HepG2 (cell line): ENCODE measurements around the gene EGR1. TPM values are rescaled to one million over a fixed set of nuclear protein-coding genes. Genes with fewer than 3 reads are reported as not detected.

Experiments
- ATAC-seq: fragments of 200-7000 bp; cut with Tn5 transposase; 3 replicates; pipeline ENCODE4 v1.9.1; 2020; ENCODE audit warnings: mild to moderate bottlenecking, moderate library complexity
- BruUV-seq: library from RNA; stranded (reverse); fragments of 400-500 nt; replicated peaks from 2 replicates; lab custom pipeline; 2021; lab: Mats Ljungman, UMichigan
- CTCF ChIA-PET: fragments of 300-600 bp; formaldehyde crosslinking; extraction: SDS; loops from one replicate; lab custom pipeline; 2021; ENCODE audit warnings: low total read pairs, inconsistent platforms, low intra/inter-chr PET ratio; lab: Yijun Ruan, JAX
- POLR2A ChIA-PET: fragments of 350-600 bp; sonication (Branson Sonifier 250); formaldehyde crosslinking; loops from one replicate; lab custom pipeline; 2020; ENCODE audit warnings: antibody characterized with exemption, inconsistent platforms; lab: Yijun Ruan, JAX
- DNase-seq: peaks from one replicate; pipeline ENCODE4 v3.0.0-alpha.2; 2015; ENCODE audit warnings: low spot score
- FAIRE-seq: peaks from 3 replicates; lab custom pipeline; 2011; peaks lifted over from hg19 to GRCh38; lab: Jason Lieb, UNC
- H2AFZ ChIP-seq: one replicate; pipeline ENCODE4 v1.6.1; 2011; ENCODE audit warnings: low read length, inconsistent platforms
- H3K27ac ChIP-seq: fragments of 300-600 bp; 3 replicates; pipeline ENCODE4 v1.8.0; 2011; ENCODE audit warnings: mixed run types, mild to moderate bottlenecking, mixed read lengths, low read length, inconsistent platforms; ENCODE audit not compliant: insufficient read depth; ENCODE audit errors: extremely low read length
- H3K27me3 ChIP-seq, 2 experiments: fragments of 200-600 bp in 1 of 2; 2 replicates in 1 of 2; 3 replicates in 1 of 2; pipeline versions ENCODE4 v1.6.0 to v1.8.0; 2011; ENCODE audit warnings: low read length in 2 of 2, mild to moderate bottlenecking in 2 of 2, moderate library complexity in 2 of 2, inconsistent platforms in 1 of 2; ENCODE audit not compliant: insufficient read depth in 2 of 2, control insufficient read depth in 1 of 2
- H3K36me3 ChIP-seq, 2 experiments: fragments of 200-600 bp in 1 of 2; replicated peaks in 1 of 2; 2 replicates in 1 of 2; 3 replicates in 1 of 2; pipeline versions ENCODE4 v1.5.1 to v1.8.0; 2011; ENCODE audit warnings: low read length in 2 of 2, inconsistent platforms in 1 of 2; ENCODE audit not compliant: insufficient read depth in 2 of 2, control insufficient read depth in 1 of 2
- H3K4me1 ChIP-seq: 2 replicates; pipeline ENCODE4 v1.5.1; 2012; ENCODE audit warnings: low read length, inconsistent platforms; ENCODE audit not compliant: insufficient read depth
- H3K4me2 ChIP-seq: 2 replicates; pipeline ENCODE4 v1.6.0; 2011; ENCODE audit warnings: low read depth, low read length, inconsistent platforms
- H3K4me3 ChIP-seq, 3 experiments: fragments of 200-600 bp in 1 of 3; sonication (generic), shearing (Covaris generic) in 1 of 3; replicated peaks in 1 of 3; 2 replicates each; pipeline ENCODE4 v1.5.1; 2011 to 2016; ENCODE audit warnings: low read length in 3 of 3, inconsistent platforms in 2 of 3, low read depth in 2 of 3, mild to moderate bottlenecking in 2 of 3, control low read depth in 1 of 3, mixed read lengths in 1 of 3; ENCODE audit not compliant: insufficient read depth in 1 of 3
- H3K79me2 ChIP-seq: one replicate; pipeline ENCODE4 v1.6.1; 2011; ENCODE audit warnings: low read length, inconsistent platforms; ENCODE audit not compliant: insufficient read depth
- H3K9ac ChIP-seq: 2 replicates; pipeline ENCODE4 v1.6.0; 2011; ENCODE audit warnings: mild to moderate bottlenecking, low read depth, low read length, inconsistent platforms; ENCODE audit not compliant: insufficient read depth
- H3K9me3 ChIP-seq: 2 replicates; pipeline ENCODE4 v1.5.1; 2012; ENCODE audit warnings: mild to moderate bottlenecking, low read length
- H4K20me1 ChIP-seq: 2 replicates; pipeline ENCODE4 v1.6.0; 2011; ENCODE audit warnings: inconsistent platforms, mild to moderate bottlenecking, low read length, moderate library complexity; ENCODE audit not compliant: insufficient read depth
- CEBPB ChIP-seq: IDR thresholded peaks from 2 replicates; pipeline ENCODE4 v1.6.1; 2011; ENCODE audit warnings: low read depth, low read length, improper control_type of control experiment, borderline replicate concordance
- MED8 ChIP-seq: sonication (generic); formaldehyde crosslinking; IDR thresholded peaks from 2 replicates; pipeline ENCODE4 v1.8.1; 2023; ENCODE audit warnings: mild to moderate bottlenecking, missing genetic modification reagents; ENCODE audit not compliant: insufficient replicate concordance
- NR2F2 ChIP-seq: IDR thresholded peaks from 2 replicates; pipeline ENCODE4 v1.6.1; 2012; ENCODE audit warnings: low read depth, inconsistent platforms, borderline replicate concordance
- POGZ ChIP-seq: sonication (generic); formaldehyde crosslinking; IDR thresholded peaks from 2 replicates; pipeline ENCODE4 v1.4.0; 2020; ENCODE audit warnings: mild to moderate bottlenecking, missing genetic modification reagents
- POLR2A ChIP-seq, 2 experiments: IDR thresholded peaks; 2 replicates each; pipeline ENCODE4 v1.6.1; 2011; ENCODE audit warnings: low read depth in 2 of 2, low read length in 2 of 2, mild to moderate bottlenecking in 1 of 2, moderate library complexity in 1 of 2; ENCODE audit not compliant: insufficient read depth in 1 of 2
- TBL1XR1 ChIP-seq: fragments of 150-350 bp; IDR thresholded peaks from 2 replicates; pipeline ENCODE4 v1.6.1; 2014; ENCODE audit warnings: borderline replicate concordance, low read length; ENCODE audit not compliant: partially characterized antibody
- WGBS: methylation state at CpG from one replicate; pipeline ENCODE4 v1.1.6; 2017; ENCODE audit warnings: low lambda C conversion rate; 5-methylcytosine and 5-hydroxymethylcytosine counted together
- in situ Hi-C: cut with HindIII; loops from 2 replicates; pipeline ENCODE4 v1.10.0; 2017; ENCODE audit warnings: low pct_unique_long_range_greater_than_20kb; ENCODE audit not compliant: extremely low pct_ligation_motif_present
- intact Hi-C: fragments of 100-400 bp; cut with micrococcal nuclease; formaldehyde crosslinking; loops from one replicate; pipeline ENCODE4 v1.10.0; 2022; ENCODE audit not compliant: unreplicated experiment
- polyA plus RNA-seq, 8 experiments: library from polyadenylated mRNA; depleted of rRNA in 3 of 8; stranded (reverse) in 7 of 8; unstranded in 1 of 8; fragments of >200 nt; fragmentation: Illumina TruSeq in 4 of 8; extraction: Trizol in 4 of 8; gene quantifications; 2 replicates each; pipeline versions ENCODE4 v1.2.1 to v1.2.3, GENCODE V29; 2011 to 2016; ENCODE audit warnings: low read depth in 4 of 8, missing spikeins in 1 of 8, mixed read lengths in 1 of 8; ENCODE audit not compliant: insufficient read depth in 1 of 8
- total RNA-seq, 5 experiments: library from RNA; depleted of rRNA; stranded (reverse); fragments of >200 nt; fragmentation: Illumina TruSeq; extraction: Trizol; gene quantifications; 2 replicates each; pipeline ENCODE4 v1.2.3, GENCODE V29; 2016; ENCODE audit warnings: low read depth in 1 of 5
- TF ChIP-seq, protein P1 (sequence below): sonication (generic); formaldehyde crosslinking; IDR thresholded peaks from 2 replicates; pipeline ENCODE4 v1.9.0; 2022; ENCODE audit warnings: missing genetic modification reagents, mild to moderate bottlenecking, borderline replicate concordance
- TF ChIP-seq, protein P2 (sequence below): sonication (generic); formaldehyde crosslinking; IDR thresholded peaks from 2 replicates; pipeline ENCODE4 v1.5.1; 2020; ENCODE audit warnings: mild to moderate bottlenecking, moderate library complexity, missing genetic modification reagents
- TF ChIP-seq, protein P3 (sequence below): sonication (generic); formaldehyde crosslinking; conservative IDR thresholded peaks from 2 replicates; pipeline ENCODE4 v1.8.0; 2022; ENCODE audit warnings: low read depth, missing genetic modification reagents
- TF ChIP-seq, protein P4 (sequence below): sonication (generic); formaldehyde crosslinking; IDR thresholded peaks from 2 replicates; pipeline ENCODE4 v1.4.0; 2020; ENCODE audit warnings: missing genetic modification reagents

The EGR1 gene
- total and polyA plus RNA-seq, 2 of the 13 experiments (the other 11 are each of a cell fraction or from before 2014, with no cell fraction given) = 4.1 to 4.5 TPM

DNA sequence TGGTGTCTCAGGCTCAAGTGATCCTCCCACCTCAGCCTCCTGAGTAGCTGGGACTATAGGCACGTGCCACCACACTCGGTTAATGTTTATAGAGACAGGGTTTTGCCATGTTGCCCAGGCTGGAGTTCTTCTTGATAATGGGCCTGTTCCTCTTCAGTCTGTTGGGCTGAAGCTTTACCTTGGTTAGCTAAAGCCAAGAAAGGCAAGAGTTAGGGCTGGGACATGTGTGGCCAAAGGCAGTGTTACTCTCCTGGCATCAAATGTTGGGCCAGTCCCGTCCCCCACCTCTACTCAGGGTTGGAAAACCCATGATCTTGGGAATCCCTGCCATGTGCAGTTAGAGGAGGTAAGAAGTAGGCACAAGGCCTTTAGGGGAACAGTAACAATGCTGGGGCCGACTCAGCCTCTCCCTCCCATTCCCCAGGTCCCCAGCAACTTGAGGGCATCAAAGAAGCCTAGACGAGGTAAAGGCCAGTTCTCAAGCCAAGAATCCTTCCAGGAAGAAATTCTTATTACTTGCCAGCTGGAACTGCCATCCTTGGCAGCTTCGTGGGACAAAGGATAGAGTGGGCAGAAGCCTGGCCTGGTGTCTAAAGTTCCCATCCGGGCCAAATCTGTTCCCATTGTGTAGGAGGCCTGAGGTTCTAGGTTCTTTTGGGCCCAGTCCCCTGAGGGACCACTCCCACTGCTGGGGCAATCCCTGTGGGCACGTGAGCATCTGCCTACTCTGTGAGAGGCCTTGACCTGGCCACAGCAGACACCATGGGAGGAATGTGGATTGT is 4.5 kb downstream of the EGR1 start (continued):
- TF ChIP-seq, protein P1, sequence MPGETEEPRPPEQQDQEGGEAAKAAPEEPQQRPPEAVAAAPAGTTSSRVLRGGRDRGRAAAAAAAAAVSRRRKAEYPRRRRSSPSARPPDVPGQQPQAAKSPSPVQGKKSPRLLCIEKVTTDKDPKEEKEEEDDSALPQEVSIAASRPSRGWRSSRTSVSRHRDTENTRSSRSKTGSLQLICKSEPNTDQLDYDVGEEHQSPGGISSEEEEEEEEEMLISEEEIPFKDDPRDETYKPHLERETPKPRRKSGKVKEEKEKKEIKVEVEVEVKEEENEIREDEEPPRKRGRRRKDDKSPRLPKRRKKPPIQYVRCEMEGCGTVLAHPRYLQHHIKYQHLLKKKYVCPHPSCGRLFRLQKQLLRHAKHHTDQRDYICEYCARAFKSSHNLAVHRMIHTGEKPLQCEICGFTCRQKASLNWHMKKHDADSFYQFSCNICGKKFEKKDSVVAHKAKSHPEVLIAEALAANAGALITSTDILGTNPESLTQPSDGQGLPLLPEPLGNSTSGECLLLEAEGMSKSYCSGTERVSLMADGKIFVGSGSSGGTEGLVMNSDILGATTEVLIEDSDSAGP (CRISPR knock-in tag) = no peak
- TF ChIP-seq, all 625 proteins: peak for 20

DNA sequence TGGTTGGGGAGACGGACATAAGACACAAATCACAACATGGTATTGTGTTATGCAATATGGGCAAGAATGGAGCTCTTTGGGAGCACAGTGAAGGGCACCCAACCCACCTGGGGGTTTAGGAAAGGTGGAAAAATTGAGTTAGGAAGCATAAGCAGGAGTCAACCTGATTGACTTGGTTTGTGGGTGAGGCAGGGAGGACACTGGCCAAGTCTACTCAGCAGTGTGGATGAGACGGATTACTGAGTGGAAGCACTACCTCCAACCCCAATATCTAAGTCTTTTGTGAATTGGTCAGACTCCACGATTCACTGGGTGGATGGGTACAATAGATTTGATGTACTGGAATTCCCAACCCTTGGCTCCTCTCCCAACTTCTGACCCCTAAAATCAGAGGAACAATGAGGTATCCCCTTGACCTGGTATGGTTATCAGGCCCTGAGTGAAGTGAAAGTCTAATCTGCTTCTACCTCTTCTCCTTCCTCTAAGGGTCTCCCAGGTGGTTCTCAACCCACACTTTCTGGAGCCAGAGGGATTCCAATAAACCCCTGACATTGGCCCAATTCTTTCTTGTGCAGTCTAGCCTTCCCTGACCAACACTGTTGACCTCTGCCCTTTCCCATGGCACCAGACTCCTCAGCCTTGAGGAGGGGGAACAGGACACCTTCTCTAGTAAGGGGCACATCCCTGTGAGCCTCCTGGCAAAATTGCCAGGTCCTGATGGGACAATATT is 5.2 kb downstream of the EGR1 start:
- FAIRE-seq = no peak
- CTCF ChIA-PET = no interaction called here
- Histone ChIP-seq H3K9me3 (no peaks in the 10 kb centered on the region), H3K4me1 (peaks cover 51% of the 10 kb centered on the region), H3K27me3 (0 out of 5 replicates have a peak, but pooled peaks cover 0 to 2% of the 10 kb centered on the region in 2 experiments), H3K27ac (no peak overlapping the region), H3K79me2 (peaks cover 3% of the 10 kb centered on the region), H3K36me3 (peaks cover 0 to 7% of the 10 kb centered on the region in 2 experiments; a peak in 2 of 5 replicates), H2AFZ (no peak overlapping the region), H3K9ac (no peak overlapping the region), H4K20me1 (peaks cover 3% of the 10 kb centered on the region; the same call in 1 of the 2 replicates), H3K4me2 (no peak overlapping the region), H3K4me3 (no peak overlapping the region)
- BruUV-seq = no TSS peak
- DNase-seq = no peak
- in situ Hi-C loops = no loop called here
- intact Hi-C loops = loop anchor here (1.0 kb wide), 1 partner anchor 33 kb away; no protein-coding TSS in a partner anchor
- 43% methylated on average over 3 of the region's 3 CpGs for WGBS
- peak; percentile 7 for ATAC-seq
- TF ChIP-seq MED8 (CRISPR knock-in tag) (no peak), NR2F2 (no peak), POGZ (CRISPR knock-in tag) (no peak), POLR2A (IDR thresholded peaks at IDR 0.05; ENCODE audit: insufficient read depth in 1 of 2, low read depth in 2 of 2, low read length in 2 of 2) (peak in 1 of 2 experiments; percentile 80; a peak in 1 of 4 replicates), TBL1XR1 (peak; percentile 25), CEBPB (peak; percentile 68)
- TF ChIP-seq, protein P2, sequence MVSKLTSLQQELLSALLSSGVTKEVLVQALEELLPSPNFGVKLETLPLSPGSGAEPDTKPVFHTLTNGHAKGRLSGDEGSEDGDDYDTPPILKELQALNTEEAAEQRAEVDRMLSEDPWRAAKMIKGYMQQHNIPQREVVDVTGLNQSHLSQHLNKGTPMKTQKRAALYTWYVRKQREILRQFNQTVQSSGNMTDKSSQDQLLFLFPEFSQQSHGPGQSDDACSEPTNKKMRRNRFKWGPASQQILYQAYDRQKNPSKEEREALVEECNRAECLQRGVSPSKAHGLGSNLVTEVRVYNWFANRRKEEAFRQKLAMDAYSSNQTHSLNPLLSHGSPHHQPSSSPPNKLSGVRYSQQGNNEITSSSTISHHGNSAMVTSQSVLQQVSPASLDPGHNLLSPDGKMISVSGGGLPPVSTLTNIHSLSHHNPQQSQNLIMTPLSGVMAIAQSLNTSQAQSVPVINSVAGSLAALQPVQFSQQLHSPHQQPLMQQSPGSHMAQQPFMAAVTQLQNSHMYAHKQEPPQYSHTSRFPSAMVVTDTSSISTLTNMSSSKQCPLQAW (CRISPR knock-in tag) = no peak
- TF ChIP-seq, protein P3, sequence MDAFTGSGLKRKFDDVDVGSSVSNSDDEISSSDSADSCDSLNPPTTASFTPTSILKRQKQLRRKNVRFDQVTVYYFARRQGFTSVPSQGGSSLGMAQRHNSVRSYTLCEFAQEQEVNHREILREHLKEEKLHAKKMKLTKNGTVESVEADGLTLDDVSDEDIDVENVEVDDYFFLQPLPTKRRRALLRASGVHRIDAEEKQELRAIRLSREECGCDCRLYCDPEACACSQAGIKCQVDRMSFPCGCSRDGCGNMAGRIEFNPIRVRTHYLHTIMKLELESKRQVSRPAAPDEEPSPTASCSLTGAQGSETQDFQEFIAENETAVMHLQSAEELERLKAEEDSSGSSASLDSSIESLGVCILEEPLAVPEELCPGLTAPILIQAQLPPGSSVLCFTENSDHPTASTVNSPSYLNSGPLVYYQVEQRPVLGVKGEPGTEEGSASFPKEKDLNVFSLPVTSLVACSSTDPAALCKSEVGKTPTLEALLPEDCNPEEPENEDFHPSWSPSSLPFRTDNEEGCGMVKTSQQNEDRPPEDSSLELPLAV (CRISPR knock-in tag) = no peak
- TF ChIP-seq, protein P4, sequence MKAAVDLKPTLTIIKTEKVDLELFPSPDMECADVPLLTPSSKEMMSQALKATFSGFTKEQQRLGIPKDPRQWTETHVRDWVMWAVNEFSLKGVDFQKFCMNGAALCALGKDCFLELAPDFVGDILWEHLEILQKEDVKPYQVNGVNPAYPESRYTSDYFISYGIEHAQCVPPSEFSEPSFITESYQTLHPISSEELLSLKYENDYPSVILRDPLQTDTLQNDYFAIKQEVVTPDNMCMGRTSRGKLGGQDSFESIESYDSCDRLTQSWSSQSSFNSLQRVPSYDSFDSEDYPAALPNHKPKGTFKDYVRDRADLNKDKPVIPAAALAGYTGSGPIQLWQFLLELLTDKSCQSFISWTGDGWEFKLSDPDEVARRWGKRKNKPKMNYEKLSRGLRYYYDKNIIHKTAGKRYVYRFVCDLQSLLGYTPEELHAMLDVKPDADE (CRISPR knock-in tag) = no peak
- POLR2A ChIA-PET = interaction anchor here (2.2 kb wide), 1 partner anchor 22 kb away, joined by 7 read pairs; no protein-coding TSS in a partner anchor
